Measurements from ENCODE around the gene ARL3. TPM values are rescaled to one million over a fixed set of nuclear protein-coding genes. Genes with fewer than 3 reads are reported as not detected.

ARL3 gene
- total RNA-seq, 1 donor from 2014 or later, result 18.2 TPM

DNA sequence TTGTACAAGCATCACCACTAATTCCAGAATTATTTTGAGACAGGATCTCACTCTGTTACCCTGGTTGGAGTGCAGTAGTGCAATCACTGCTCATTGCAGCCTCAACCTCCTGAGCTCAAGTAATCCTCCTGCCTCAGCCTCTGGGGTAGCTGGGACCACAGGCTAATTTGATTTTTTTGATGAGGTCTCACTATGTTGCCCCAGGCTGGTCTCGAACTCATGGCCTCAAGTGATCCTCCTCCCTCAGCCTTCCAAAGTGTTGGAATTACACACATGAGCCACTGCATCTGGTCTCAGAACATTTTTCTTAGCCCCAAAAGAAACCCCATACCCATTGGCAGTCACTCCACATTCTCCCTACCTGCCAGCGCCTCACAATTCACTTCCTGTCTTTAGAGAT, 26.0 kb upstream of the ARL3 start:
- no peaks in the 10 kb centered on the region for H3K27me3 Mint-ChIP-seq (ENCODE audit: low read depth, unreplicated experiment)
- Histone ChIP-seq H2AFZ (ENCODE audit: low read depth, low read length) (no peak overlapping the region), H3K36me3 (ENCODE audit: insufficient read depth, low read length) (peaks cover 5% of the 10 kb centered on the region), H3K27ac (ENCODE audit: low read depth, low read length) (no peak overlapping the region), H3K27me3 (ENCODE audit: insufficient read depth, low read length) (no peaks in the 10 kb centered on the region), H3K9ac (ENCODE audit: low read length) (no peak overlapping the region), H3K4me3 (ENCODE audit: insufficient read depth, low read depth, low read length) (no peak overlapping the region), H3K4me1 (ENCODE audit: insufficient read depth, low read length) (peaks cover 8% of the 10 kb centered on the region), H3K79me2 (ENCODE audit: insufficient read depth, low read length) (peaks cover 15% of the 10 kb centered on the region), H3K4me2 (ENCODE audit: low read length) (no peak overlapping the region), H3K9me3 (ENCODE audit: insufficient read depth, low read depth, low read length) (no peaks in the 10 kb centered on the region), H4K20me1 (ENCODE audit: insufficient read depth, low read length) (no peaks in the 10 kb centered on the region)
- no peaks in the 10 kb centered on the region for H3K9me3 Mint-ChIP-seq (ENCODE audit: unreplicated experiment)
- TF ChIP-seq EZH2 (IDR thresholded peaks at IDR 0.05; ENCODE audit: insufficient read depth, low read length), result no peak
- TF ChIP-seq, protein P1, sequence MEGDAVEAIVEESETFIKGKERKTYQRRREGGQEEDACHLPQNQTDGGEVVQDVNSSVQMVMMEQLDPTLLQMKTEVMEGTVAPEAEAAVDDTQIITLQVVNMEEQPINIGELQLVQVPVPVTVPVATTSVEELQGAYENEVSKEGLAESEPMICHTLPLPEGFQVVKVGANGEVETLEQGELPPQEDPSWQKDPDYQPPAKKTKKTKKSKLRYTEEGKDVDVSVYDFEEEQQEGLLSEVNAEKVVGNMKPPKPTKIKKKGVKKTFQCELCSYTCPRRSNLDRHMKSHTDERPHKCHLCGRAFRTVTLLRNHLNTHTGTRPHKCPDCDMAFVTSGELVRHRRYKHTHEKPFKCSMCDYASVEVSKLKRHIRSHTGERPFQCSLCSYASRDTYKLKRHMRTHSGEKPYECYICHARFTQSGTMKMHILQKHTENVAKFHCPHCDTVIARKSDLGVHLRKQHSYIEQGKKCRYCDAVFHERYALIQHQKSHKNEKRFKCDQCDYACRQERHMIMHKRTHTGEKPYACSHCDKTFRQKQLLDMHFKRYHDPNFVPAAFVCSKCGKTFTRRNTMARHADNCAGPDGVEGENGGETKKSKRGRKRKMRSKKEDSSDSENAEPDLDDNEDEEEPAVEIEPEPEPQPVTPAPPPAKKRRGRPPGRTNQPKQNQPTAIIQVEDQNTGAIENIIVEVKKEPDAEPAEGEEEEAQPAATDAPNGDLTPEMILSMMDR (IDR thresholded peaks at IDR 0.05; ENCODE audit: insufficient read depth, low read depth, low read length), result no peak
- H3K27ac Mint-ChIP-seq (ENCODE audit: unreplicated experiment), result no peak overlapping the region
- DNase-seq (ENCODE audit: low read depth), result no peak
- peak overlapping the region; percentile 16 for H3K4me3 Mint-ChIP-seq (ENCODE audit: unreplicated experiment)
- H3K4me1 Mint-ChIP-seq (ENCODE audit: low read depth, unreplicated experiment), result peaks cover 7% of the 10 kb centered on the region
- H3K36me3 Mint-ChIP-seq (ENCODE audit: low read depth, unreplicated experiment), result peaks cover 6% of the 10 kb centered on the region
- no peak for FAIRE-seq

GRCh38 chr10:102738692-102739121, 24.5 kb upstream of the ARL3 start:
- Mint-ChIP-seq H3K4me1 (ENCODE audit: low read depth, unreplicated experiment) (peaks cover 6% of the 10 kb centered on the region), H3K27ac (ENCODE audit: unreplicated experiment) (no peak overlapping the region), H3K4me3 (ENCODE audit: unreplicated experiment) (no peak overlapping the region), H3K9me3 (ENCODE audit: unreplicated experiment) (no peaks in the 10 kb centered on the region), H3K27me3 (ENCODE audit: low read depth, unreplicated experiment) (no peaks in the 10 kb centered on the region), H3K36me3 (ENCODE audit: low read depth, unreplicated experiment) (peaks cover 15% of the 10 kb centered on the region)
- DNase-seq (ENCODE audit: low read depth) (no peak), FAIRE-seq (no peak)
- Histone ChIP-seq H3K36me3 (ENCODE audit: insufficient read depth, low read length) (peaks cover 5% of the 10 kb centered on the region), H3K4me3 (ENCODE audit: insufficient read depth, low read depth, low read length) (no peak overlapping the region), H3K4me1 (ENCODE audit: insufficient read depth, low read length) (peaks cover 2% of the 10 kb centered on the region), H3K4me2 (ENCODE audit: low read length) (no peak overlapping the region), H3K9me3 (ENCODE audit: insufficient read depth, low read depth, low read length) (no peaks in the 10 kb centered on the region), H2AFZ (ENCODE audit: low read depth, low read length) (no peak overlapping the region), H3K9ac (ENCODE audit: low read length) (no peak overlapping the region), H3K27me3 (ENCODE audit: insufficient read depth, low read length) (no peaks in the 10 kb centered on the region), H4K20me1 (ENCODE audit: insufficient read depth, low read length) (no peaks in the 10 kb centered on the region), H3K79me2 (ENCODE audit: insufficient read depth, low read length) (no peaks in the 10 kb centered on the region), H3K27ac (ENCODE audit: low read depth, low read length) (no peak overlapping the region)
- TF ChIP-seq, protein P1 (IDR thresholded peaks at IDR 0.05; ENCODE audit: insufficient read depth, low read depth, low read length), result no peak

DNA sequence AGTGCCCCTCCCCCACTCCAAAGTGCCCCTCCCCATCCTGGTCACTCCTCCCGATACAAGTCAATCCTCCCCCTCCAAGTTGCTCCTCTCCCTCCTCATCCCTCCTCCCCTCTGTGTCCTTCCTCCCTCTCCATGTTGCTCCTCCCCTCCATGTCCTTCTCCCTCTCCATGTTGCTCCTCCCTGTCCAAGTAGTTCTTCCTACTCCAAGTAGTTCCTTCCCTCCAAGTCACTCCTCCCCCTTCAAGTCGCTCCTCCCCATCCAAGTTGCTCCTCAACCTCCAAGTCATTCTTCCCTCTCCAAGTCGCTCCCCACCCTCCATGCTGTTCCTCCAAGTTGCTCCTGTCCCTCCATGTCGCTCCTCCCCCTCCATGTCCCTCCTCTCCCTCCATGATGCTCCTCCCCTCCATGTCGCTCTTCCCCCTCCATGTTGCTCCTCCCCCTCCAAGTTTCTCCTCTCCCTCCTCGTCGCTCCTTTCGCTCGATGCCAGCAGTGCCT, 20.9 kb upstream of the ARL3 start:
- Histone ChIP-seq H4K20me1 (ENCODE audit: insufficient read depth, low read length) (no peaks in the 10 kb centered on the region), H3K27ac (ENCODE audit: low read depth, low read length) (no peak overlapping the region), H3K79me2 (ENCODE audit: insufficient read depth, low read length) (no peaks in the 10 kb centered on the region), H3K4me2 (ENCODE audit: low read length) (no peak overlapping the region), H2AFZ (ENCODE audit: low read depth, low read length) (no peak overlapping the region), H3K27me3 (ENCODE audit: insufficient read depth, low read length) (no peaks in the 10 kb centered on the region), H3K4me3 (ENCODE audit: insufficient read depth, low read depth, low read length) (no peak overlapping the region), H3K4me1 (ENCODE audit: insufficient read depth, low read length) (no peaks in the 10 kb centered on the region), H3K9ac (ENCODE audit: low read length) (no peak overlapping the region), H3K36me3 (ENCODE audit: insufficient read depth, low read length) (peaks cover 8% of the 10 kb centered on the region), H3K9me3 (ENCODE audit: insufficient read depth, low read depth, low read length) (no peaks in the 10 kb centered on the region)
- Mint-ChIP-seq H3K4me1 (ENCODE audit: low read depth, unreplicated experiment) (no peaks in the 10 kb centered on the region), H3K4me3 (ENCODE audit: unreplicated experiment) (no peak overlapping the region), H3K27ac (ENCODE audit: unreplicated experiment) (no peak overlapping the region), H3K27me3 (ENCODE audit: low read depth, unreplicated experiment) (no peaks in the 10 kb centered on the region), H3K9me3 (ENCODE audit: unreplicated experiment) (no peaks in the 10 kb centered on the region), H3K36me3 (ENCODE audit: low read depth, unreplicated experiment) (peaks cover 21% of the 10 kb centered on the region)
- DNase-seq (ENCODE audit: low read depth), result no peak
- FAIRE-seq, result no peak
- TF ChIP-seq EZH2 (IDR thresholded peaks at IDR 0.05; ENCODE audit: insufficient read depth, low read length), result no peak
- TF ChIP-seq, protein P1 (IDR thresholded peaks at IDR 0.05; ENCODE audit: insufficient read depth, low read depth, low read length), result no peak

Measured in astrocyte (in vitro differentiated cells and primary cell).